GM21528 (cell line): ENCODE data around the gene CRADD.
"Not testable (repeated sequence)": the region's sequence is repeated elsewhere in the genome, so short reads cannot be mapped to it uniquely, and the experiment has no call there.

Experiments used
- ATAC-seq: cut with Tn5 transposase; IDR thresholded peaks from one replicate; pipeline ENCODE4 v1.9.1; 2021; ENCODE audit warnings: mild to moderate bottlenecking, moderate library complexity; ENCODE audit not compliant: unreplicated experiment, low FRiP score

Gene CRADD

DNA sequence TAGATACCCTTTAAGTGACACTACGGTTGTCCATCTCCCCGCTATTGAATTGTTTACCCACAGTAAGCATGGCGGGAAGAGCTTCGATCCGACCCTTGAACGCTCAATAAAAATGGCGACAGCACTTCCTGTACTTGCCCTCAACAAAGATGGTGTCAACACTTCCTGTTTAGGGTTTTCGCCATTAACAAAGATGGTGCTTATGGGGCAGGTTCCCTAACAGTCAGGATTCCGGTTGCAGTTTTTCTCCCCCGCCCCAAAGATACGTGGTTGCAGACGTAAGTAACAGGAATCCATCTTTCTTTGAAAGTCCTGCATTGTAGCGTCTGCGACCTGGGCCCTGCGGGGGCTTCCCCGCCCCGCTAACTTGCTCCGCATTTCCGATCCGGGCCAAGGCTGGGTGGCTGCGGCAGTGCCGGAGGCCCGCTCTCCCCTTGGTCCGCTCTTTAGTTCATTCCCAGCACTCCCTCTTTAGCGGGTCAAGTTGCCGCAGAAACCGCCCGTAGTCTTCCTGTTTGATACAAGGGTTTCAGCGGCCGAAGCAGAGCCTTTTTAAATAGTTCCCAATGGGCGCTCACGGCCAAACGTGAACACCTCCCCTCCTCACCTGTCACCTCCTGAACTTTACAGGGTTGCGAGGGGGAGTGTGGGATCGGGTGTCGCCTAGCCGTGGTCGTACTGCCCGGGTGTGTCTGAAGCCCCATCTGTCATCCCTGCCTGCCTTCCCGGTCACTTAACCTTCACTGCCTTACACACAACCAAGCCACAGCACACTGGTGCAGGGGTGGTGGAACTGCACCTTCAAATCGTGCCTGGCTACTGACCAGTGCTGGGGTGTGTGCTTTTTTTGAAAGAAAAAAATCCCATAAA lies at the start of gene CRADD:
CRADD (plus strand) TSS at position 181 of the 870 bp plus-strand sequence.
- ATAC-seq: peak; percentile 95

DNA sequence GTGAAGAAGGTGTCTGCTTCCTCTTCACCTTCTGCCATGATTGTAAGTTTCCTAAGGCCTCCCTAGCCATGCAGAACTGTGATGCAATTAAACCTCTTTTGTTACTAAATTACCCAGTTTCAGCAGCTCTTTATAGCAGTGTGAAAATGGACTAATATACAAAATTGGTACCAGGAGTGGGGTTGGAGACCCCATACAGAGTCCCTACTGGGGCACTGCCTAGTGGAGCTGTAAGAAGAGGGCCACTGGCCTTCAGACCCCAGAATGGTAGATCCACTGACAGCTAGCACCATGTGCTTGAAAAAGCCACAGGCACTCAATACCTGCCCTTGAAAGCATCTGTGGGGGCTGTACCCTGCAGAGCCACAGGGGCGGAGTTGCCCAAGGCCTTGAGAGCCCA lies 44.8 kb upstream of the CRADD start:
- ATAC-seq: no peak

DNA sequence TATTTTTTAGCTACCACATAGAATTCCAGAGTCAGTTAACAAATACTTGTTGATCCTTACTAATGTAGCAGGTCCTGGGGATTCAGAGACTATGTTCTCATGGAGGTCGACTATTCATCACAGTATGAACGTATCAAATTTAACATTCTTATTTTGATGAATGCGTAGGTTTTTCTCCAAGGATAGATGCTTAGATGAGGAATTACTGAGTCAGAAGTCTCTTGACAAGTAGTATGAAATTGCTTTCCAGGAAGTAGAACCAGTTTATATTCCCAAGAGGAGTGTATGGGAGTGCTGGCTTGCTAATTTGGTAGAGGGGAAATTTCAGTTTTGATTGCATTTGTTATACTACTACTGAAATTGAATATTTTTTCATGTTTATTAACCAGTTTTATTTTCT lies 42.8 kb upstream of the CRADD start:
- ATAC-seq: no peak

DNA sequence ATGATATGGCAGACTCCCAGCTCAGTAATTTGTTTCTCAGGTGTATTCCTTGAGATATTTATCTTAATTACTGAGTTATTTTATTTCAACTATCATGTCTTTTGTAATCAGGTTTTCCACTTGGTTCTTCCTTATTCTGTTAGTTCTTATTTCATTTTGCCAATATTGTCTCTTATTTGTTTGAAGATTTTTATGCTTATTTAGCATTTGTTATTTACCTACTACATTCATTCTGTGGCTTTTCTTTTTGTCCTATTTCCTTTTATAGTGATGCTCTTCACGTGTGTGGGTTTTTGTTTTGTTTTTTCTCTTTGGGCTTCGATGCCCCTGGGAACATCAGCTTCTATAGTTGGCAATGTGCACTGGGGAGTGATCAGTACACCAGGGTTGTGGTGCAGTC lies 40.5 kb upstream of the CRADD start:
- ATAC-seq: no peak

DNA sequence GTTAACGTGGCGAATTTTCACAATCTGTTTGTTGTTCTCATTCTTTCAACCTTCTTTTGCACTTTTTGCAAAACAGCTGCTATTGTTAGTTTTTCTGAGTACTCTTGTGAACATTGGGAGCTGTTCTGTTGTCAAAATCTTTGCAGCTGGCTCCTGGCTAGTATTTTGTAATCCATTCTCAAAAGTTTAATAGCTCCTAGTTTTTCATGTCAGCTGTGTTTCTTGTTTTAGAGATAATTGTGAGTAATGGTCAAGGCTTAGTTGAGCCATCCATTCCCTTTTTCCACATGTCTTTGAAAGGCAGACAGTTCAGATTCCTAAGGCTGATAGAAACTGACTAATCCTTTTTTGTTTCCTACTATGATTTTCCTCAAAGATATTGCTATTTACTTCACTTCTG lies 39.1 kb upstream of the CRADD start:
- ATAC-seq: no peak

DNA sequence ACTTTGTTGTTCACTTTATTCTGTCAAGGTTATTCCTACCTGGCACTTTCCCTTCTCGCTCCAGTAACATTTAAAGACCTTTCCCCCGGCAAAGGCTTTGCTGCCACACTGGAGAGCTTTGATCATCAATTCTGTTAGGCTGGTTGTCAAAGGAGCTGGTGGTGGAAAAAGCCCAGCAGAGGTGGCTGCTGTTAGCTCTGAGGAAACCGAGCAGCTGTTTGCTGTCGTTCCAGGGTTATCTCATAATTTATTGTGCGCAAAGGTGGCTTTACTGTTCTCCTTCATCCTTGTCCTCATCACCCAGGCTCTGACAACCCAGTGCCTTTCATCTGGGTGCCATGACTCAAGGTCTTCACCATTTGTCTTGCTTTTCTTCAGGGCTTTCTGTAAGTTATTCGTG lies 38.2 kb upstream of the CRADD start:
- no peak for ATAC-seq

DNA sequence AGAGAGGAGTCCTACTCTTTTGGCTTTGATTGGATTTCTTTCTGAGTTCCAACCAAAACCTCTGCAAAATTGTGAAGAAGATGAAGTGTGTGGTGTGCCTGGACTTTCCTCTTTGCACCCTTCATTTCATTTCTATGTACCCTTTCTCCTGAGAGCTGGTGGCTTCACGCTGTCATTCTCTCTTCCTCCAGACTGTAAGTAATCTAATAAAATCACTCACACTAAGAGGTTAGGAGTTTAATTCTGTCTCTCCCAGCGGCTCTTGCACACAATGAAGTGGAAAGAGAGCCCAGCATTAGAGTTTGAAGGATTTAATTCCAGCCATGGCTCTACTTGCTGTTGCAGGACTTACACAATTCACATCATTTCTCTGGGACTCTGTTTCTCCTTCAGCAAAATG lies 37.8 kb upstream of the CRADD start:
- no peak for ATAC-seq

DNA sequence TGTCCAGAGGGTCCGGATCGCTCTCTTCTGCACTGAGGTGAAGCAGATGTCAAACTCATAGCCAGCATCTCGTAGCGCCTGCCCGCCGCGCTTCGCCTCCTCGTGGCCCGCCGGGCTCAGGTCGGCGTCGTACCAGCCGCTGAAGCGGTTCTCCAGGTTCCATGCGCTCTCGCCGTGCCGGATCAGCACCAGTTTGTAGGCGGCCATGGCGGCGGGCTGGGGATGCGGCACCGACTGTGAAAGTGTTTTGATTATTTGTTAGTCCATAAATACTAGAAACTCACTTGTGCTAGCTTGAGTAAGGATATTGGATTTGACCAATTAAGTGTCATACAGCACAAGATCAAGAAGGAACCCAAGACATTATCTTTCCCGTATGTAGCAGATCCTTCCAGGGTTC lies 35.8 kb upstream of the CRADD start:
- not testable (repeated sequence) for ATAC-seq

DNA sequence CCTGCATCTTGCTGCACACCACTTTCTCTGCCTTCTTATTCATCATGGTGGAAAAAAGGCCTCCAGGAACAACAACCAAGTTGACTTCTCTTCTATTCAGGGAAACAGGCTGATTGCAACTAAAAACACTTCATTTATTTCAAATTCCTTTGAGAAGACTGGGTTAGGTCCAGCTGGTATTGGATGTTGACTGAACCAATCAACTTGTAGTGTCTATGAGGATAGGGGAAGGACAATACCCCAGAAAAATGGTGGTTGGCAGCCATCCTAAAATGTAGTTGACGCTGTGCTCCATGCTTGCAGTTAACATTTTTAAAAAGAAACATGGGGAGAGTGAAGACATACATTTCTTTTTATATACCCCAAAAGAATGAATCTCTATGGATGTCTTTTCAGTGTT lies 34.4 kb upstream of the CRADD start:
- no peak for ATAC-seq

DNA sequence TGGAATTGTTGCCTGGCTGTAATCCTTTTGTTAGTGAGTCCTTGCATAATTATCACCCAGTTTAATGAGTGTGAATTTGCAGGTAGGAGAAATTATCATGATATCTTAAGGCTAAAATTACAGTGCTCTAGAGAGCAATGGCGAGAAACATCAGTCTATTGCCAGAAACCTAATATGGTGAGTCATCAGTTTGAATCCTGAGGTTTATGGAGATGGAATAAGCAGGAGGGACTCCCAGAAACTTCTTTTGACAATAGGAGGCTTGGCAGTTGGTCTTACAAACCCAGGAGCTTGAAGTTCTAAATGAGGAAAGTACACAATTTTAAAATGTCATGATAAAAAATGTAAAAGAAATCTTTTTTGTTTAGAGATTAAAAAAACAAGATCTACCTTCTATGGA lies 31.5 kb upstream of the CRADD start:
- ATAC-seq: no peak

DNA sequence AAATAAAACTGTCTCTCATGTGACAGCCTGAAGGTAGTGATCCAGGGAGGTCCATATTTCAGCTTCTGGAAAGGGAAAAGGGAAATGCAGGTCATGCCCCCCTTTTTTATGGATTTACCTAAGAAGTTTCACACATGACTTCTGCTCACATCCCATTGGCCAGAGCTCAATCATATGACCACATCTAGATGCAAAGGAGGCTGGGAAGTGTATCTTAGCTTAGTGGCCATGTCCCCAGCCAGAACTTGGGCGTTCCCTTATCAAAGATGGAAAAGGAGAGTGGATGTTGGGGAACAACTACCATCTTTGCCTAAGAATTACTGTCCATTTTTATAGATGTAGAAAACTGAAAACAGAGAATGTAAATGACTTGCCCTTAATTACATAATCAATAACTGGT lies 26.5 kb upstream of the CRADD start:
- ATAC-seq: no peak

DNA sequence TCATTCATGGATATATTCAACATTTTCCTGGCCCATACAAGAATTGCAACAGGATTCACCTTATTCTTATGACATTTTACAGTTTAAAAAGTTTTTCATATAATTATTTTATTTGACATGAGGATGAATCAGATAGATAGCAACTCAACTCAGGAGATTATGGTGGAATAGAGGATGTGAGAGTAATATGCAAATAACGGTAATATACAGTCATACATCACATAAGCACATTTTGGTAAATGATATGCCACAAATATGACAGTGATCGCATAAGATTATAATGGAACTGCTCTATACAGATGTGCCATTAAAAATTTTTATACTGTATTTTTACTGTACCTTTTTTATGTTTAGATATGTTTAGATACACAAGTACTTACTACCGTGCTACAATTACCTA lies 24.1 kb upstream of the CRADD start:
- ATAC-seq: no peak

DNA sequence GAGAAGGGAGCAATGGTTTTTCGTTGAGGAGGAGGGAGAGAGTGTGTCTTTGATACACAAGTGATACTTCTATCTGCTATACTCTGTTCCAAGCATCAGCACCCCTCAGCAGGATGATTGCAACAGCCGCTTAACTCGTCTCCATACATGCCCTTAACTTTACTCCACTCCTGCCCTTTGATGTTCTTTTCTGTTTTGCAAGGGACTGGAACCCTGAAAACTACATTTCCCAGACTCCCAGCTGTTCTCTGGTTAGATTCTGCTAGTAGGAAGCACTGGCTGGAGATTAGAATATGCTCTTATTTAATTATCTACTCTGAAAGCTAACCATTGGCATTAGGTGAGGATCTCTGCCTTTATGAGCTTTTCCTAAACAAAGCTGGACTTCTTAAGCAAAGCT lies 23.5 kb upstream of the CRADD start:
- ATAC-seq: no peak

DNA sequence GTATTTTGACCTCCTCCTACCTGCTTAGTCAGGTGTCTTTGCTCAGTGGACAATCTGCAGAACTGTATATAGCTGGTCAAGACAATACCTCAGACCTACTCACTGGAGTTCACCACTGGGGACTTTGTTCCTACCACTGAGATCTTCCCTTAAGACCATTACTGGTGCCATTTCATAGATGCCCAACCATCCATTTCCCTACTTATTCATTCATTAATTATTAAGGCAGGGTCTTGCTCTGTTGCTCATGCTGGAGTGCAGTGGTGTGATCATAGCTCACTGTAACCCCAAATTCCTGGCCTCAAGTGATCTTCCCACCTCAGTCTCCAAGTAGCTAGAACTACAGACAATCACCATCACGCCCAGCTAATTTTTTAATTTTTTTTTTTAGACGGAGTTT lies 22.8 kb upstream of the CRADD start:
- ATAC-seq: no peak

DNA sequence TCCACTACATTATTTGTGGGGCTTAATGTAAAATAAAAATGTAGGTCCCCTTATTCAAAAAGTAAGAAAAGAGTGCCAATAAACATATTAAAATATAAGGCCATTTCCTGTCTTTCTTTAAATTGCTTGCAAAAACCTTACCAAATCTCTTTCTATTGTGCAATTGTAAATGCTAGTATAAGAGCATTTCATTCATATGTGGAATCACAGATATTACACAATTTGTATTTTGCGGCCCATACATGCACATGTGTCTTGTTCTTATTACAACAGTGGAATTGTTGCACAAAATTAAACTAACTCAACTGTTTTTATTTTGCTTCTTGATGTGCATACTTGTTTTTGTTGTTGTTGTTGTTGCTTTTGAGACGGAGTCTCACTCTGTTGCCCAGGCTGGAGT lies 20.1 kb upstream of the CRADD start:
- ATAC-seq: no peak

DNA sequence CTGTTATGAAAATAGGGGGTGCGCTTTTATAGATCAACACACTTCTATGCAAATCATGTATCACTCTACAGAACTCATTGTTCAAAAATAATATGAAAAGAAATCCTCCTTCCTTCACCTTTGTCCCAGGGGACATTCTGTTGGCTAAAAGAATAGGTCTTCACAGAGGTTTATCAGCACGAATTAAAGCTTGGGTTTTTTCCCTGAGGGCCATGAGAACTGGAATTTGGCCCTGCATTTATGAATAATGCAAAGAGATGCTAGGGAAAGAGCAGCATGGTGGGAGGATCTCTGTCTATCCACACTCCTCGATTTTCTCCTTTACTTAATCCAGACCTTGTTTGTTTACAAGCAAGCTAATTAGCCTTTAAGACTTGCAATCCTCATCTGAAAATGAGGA lies 16.2 kb upstream of the CRADD start:
- no peak for ATAC-seq

DNA sequence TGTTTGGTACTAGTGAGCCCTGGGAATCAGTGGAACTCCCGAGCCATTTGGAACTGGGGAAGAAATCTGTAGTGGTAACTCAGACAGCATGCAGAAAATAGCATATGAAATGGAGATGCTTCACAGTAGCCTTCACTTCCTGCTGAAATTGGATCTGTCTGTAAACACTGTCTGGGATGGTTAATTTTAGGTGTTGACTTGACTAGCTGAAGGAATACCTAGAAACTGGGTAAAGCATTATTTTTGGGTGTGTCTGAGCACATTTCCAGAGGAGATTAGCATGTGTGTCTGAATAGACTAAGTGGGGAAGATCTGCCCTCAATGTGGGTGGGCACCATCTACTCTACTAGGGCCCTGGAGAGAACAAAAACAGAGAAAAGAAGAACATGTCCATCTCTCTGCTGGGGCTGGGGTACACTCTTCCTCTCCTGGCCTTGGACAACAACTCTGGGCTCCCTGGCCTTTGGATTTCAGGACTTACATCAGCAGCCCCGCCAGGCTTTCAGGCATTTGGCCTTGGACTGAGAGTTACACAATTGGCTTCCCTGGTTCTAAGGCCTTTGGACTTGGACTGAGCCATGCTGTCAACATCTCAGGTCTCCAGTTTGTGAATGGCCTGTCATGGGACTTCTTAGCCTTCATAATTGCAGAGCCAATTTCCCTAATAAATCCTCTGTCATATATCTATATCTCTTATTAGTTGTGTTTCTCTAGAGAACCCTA lies 14.0 kb upstream of the CRADD start:
- ATAC-seq: no peak

DNA sequence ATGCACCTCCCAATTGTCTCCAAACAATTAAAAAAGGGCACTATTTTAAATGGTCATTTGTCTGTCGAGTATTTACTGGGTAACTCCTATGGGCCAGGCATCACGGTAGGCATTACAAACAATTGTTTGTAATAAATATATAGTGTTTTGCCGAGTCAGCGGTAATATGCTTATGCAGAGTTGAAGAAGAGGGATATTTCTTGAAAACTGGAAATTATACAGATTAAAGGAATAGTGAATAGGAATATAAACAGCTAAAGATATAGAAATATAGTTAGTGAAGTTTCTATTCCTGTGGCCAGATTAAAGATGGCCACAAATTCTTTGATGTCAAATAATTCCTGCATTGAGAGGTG lies 13.5 kb upstream of the CRADD start:
- ATAC-seq: no peak

DNA sequence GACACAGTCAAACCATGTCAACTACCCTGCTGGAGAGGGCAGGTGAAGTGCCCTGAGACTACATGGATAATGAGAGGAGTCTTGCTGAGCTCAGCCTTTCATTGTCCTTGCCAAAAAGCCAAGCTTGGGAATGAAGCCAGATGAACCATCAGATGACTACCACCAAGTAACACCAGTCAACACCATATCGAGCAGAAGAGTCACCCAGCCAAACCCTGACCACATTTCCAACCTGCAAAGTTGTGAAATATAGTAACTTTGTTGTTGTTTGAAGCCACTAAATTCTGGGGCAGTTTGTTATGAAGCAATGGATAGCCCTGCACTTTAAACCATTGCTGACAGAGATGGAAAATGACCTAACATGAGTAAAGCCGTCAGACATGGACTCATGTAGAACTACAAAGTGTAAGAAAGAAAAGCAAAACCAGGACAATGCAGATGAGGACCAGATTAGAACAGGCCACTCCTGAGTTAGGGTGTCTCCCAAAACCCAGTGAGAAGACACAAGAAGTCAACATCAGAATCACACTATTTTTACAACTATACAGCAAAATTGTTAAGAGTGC lies 12.5 kb upstream of the CRADD start:
- ATAC-seq: no peak

DNA sequence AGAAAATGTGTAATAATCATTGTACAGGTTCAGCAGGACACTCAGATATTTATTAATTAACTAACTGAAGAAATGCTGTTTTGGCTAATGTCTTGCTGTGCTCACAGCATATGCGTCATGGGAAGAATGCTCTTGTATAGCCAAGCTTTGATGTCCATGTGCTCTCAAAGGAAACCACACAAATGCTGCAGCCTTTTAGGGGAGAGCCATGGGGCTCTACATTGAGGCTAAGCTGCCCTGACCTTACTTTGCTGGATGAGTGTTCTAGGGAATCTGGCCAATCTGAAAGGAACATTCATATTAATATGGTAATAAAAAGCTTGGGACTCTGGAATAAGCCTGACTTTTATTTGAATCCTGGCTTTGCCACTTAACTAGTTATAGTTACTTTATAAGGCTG lies 9.5 kb upstream of the CRADD start:
- no peak for ATAC-seq

DNA sequence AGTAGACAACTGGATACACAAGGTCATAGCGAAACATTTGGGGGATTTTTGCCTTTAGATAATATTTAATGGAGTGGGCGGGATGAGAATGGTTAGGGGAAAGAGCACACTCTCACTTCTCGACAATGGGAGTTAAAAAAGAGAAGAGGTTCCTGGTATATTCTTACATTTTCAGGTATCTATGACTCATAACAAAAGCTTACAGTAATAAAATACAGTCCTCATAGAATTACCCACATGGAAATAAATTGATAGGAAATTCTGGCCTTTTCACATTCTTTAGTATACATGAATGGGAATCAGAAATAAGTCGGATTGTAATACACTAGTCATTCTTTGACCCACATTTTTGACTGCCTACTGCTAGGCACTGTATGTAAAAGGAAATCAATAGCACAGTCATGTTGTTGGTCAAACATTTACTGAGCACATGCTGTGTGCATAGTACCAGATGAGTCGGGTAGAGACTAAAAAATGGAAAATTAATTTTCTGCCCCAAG lies 8.2 kb upstream of the CRADD start:
- ATAC-seq: peak; percentile 78

DNA sequence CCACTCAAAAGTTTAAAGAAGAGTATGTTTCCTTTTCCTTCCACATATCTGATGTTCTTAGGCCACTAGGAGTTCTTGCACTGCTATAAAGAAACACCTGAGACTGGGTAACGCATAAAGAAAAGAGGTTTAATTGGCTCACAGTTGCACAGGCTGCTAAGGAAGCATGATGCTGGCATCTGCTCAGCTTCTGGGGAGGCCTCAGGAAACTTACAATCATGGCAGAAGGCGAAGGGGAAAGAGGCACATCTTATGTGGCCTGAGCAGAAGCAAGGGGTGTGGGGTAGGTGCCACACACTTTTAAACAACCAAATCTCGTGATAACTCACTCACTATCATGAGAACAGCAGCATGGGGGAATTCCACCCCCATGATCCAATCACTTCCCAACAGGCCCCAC lies 7.7 kb upstream of the CRADD start:
- ATAC-seq: no peak
